ENCODE data around the gene ENG. TPM values are rescaled to one million over a fixed set of nuclear protein-coding genes. Genes with fewer than 3 reads are reported as not detected.

The ENG gene
- total and polyA plus RNA-seq, 12 donors, result 76.8 to 310 (median 142) TPM

DNA sequence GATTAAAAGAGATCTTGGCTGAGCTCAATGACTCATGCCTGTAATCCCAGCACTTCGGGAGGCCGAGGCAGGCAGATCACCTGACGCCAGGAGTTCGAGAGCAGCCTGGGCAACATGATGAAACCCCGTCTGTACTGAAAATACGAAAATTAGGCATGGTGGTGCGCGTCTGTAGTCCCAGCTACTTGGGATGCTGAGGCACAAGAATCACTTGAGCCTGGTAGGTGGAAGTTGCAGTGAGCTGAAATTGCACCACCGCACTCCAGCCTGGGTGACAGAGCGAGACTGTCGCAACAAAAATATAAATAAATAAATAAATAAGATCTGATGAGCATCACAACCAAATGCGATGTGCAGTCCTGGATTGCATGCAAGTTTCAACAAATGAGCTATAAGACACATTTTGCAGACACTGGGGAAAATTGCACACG is 8.7 kb upstream of the ENG start:
- Histone ChIP-seq H3K36me3 (peaks cover 0 to 14% (median 5%) of the 10 kb centered on the region in 9 donors), H3K4me1 (peaks cover 33 to 80% (median 69%) of the 10 kb centered on the region in 9 donors), H3K27me3 (no peaks in the 10 kb centered on the region), H3K9me3 (no peaks in the 10 kb centered on the region), H3K27ac (peak overlapping the region; percentile 80 to 99 (median 92)), H3K4me3 (peak overlapping the region in 2 of 10 donors; percentile 5 to 15)
- intact Hi-C loops (cut with DNase I), result loop anchor here in 2 of 10 donors (5.0 kb wide), 1 partner anchor 36 kb away; no protein-coding TSS in a partner anchor
- TF ChIP-seq, protein P1, sequence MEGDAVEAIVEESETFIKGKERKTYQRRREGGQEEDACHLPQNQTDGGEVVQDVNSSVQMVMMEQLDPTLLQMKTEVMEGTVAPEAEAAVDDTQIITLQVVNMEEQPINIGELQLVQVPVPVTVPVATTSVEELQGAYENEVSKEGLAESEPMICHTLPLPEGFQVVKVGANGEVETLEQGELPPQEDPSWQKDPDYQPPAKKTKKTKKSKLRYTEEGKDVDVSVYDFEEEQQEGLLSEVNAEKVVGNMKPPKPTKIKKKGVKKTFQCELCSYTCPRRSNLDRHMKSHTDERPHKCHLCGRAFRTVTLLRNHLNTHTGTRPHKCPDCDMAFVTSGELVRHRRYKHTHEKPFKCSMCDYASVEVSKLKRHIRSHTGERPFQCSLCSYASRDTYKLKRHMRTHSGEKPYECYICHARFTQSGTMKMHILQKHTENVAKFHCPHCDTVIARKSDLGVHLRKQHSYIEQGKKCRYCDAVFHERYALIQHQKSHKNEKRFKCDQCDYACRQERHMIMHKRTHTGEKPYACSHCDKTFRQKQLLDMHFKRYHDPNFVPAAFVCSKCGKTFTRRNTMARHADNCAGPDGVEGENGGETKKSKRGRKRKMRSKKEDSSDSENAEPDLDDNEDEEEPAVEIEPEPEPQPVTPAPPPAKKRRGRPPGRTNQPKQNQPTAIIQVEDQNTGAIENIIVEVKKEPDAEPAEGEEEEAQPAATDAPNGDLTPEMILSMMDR (IDR thresholded peaks at IDR 0.05), result no peak
- 79 to 86% methylated on average over 13 of the region's 13 CpGs for WGBS, 2 donors
- DNase-seq (no peak), ATAC-seq (no peak)

DNA sequence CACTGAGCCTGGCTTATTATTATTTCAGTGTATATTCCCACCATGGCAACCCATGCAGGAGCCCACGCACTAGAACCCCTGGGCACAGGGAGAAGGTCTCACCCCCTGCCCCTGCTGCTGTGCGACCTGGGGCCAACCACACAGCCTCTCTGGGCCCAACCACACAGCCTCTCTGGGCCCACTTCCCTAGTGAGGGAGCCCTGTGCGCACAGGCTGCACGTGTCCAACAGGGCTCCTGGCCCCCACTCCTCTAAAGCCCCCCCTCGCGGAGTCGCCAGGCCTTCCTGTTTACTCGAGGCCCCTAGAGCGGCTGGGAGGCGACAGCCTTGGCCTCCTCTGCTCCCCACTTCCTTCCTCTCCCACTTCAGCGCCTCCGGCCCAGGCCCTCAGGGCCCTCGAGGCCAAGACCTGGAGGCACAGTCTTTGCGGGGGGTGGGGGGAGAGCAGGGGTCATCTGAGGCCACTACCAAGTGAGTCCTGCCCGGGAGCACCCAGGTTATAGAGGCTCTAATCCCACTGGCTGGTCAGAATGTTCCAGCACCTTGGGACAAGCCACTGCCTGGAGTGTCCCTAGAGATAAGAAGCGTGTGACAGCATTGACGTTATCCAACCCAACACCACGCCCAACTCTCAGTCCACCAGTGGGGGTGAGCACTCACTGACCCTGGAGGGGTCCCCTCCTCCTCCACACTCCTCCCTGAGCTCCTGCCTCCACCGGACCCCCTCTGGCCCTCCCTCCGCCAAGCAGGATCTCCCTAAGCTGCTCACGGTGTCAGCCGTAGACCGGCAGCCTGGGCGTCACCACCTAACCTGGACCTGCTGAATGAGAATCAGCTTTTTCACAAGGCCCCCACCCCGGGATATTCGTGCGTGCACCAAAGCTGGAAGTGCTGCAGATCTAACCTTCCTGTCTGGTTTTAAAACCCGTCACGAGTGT is 7.9 kb upstream of the ENG start:
- 15 to 16% methylated on average over 29 of the region's 29 CpGs for WGBS, 2 donors
- H3K4me1 ChIP-seq, result peaks cover 41 to 81% (median 71%) of the 10 kb centered on the region in 9 donors
- H3K9me3 ChIP-seq, result no peaks in the 10 kb centered on the region
- H3K27ac ChIP-seq, result peak overlapping the region; percentile 80 to 99 (median 92)
- peak; percentile 89 to 93 for DNase-seq
- TF ChIP-seq, protein P1 (IDR thresholded peaks at IDR 0.05), result no peak
- peaks cover 0 to 6% (median 0%) of the 10 kb centered on the region in 9 donors for H3K36me3 ChIP-seq
- intact Hi-C loops (cut with DNase I), result loop anchor here in 2 of 10 donors (5.0 kb wide), 1 partner anchor 35 kb away; no protein-coding TSS in a partner anchor
- H3K4me3 ChIP-seq, result peak overlapping the region in 3 of 10 donors; percentile 5 to 15 (median 8)
- ATAC-seq, result peak; percentile 74 to 88 (median 84)
- H3K27me3 ChIP-seq, result no peaks in the 10 kb centered on the region

DNA sequence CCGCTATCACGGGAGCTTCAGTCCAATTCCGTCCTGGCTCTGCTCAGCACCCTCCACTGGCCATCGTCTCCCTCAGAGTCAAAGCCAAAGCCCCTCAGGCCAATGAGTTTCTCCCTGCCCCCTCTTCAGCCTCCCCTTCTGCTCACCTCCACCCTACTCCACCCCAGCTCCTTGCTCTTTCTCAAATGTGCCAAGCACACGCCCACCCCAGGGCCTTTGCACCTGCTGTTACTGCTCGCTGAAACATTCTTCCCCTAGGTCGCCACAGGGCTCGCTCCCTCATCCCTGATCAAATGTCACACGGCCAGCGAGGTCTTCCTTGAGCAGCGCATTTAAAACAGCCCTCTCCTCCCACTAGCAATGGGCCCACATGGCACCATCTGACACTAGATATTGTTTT is 6.3 kb upstream of the ENG start:
- whole genome bisulfite sequencing, 2 donors, result 90 to 91% methylated on average over 11 of the region's 11 CpGs

DNA sequence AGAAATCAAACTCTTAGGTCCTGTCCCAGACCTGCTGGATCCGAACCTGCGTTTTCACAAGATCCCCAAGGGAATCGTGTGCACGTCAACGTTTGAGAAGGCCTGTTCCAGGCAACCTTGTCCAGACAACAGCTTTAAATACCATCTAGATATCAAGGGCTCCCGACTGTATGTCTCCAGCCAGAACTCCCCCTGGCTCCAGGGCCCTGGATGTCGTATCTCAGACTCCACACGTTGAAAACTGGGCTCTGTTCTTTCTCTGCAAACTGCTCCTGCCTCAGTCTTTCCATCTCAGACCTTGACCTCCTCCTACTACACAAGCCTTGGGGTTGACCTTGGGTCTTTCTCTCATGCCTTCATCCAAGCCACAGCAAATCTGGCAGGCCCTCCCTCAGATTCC is 5.8 kb upstream of the ENG start:
- Histone ChIP-seq H3K9me3 (no peaks in the 10 kb centered on the region), H3K27me3 (no peaks in the 10 kb centered on the region), H3K4me3 (no peak overlapping the region), H3K4me1 (peaks cover 48 to 91% (median 82%) of the 10 kb centered on the region in 9 donors), H3K36me3 (no peaks in the 10 kb centered on the region), H3K27ac (peak overlapping the region; percentile 80 to 99 (median 92))
- TF ChIP-seq, protein P1 (IDR thresholded peaks at IDR 0.05), result peak in 2 of 9 donors; percentile 13 to 17
- 12 to 13% methylated on average over 8 of the region's 8 CpGs for WGBS, 2 donors
- intact Hi-C loops (cut with DNase I), result loop anchor here in 2 of 10 donors (5.0 kb wide), 1 partner anchor 33 kb away; no protein-coding TSS in a partner anchor
- DNase-seq, result peak; percentile 65 to 79
- ATAC-seq, result peak; percentile 34 to 61 (median 50)

More for the DNA sequence above, 6.3 kb upstream of the ENG start:
- H3K36me3 ChIP-seq, result no peaks in the 10 kb centered on the region
- H3K27me3 ChIP-seq, result no peaks in the 10 kb centered on the region
- H3K4me1 ChIP-seq, result peaks cover 46 to 88% (median 79%) of the 10 kb centered on the region in 9 donors
- TF ChIP-seq, protein P1 (IDR thresholded peaks at IDR 0.05), result no peak
- ATAC-seq (no peak), DNase-seq (no peak)
- intact Hi-C loops (cut with DNase I), result loop anchor here in 2 of 10 donors (5.0 kb wide), 1 partner anchor 33 kb away; no protein-coding TSS in a partner anchor
- peak overlapping the region; percentile 80 to 99 (median 92) for H3K27ac ChIP-seq
- no peaks in the 10 kb centered on the region for H3K9me3 ChIP-seq
- H3K4me3 ChIP-seq, result no peak overlapping the region
